Measurements from ENCODE around the gene FYN. TPM values are rescaled to one million over a fixed set of nuclear protein-coding genes. Genes with fewer than 3 reads are reported as not detected.

FYN gene
- total and polyA plus RNA-seq, 2 of the 8 experiments (the other 6 are each of a cell fraction or from before 2014, with no cell fraction given): 46.8 to 97.2 TPM

DNA sequence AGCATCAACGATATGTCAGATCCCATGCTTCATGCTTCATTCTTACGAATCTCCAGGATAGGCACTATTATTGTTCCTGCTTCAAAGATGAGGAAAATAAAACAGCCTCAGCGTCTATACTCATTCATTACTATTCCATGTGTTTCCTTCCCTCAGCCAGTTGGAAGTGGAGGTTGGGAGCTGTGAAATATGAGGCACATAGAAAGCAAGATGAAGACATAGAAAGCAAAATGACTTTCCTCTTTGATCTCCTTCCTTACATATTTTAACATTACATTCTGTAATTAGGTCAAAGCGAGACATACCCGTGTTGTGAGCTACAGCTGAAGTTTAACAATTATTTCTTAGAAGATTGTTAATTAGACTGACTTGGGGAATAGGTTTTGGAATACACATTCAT lies 125.4 kb downstream of the FYN start:
- Histone ChIP-seq H3K23me2 (ENCODE audit: low read depth, low read length) (peaks cover 3% of the 10 kb centered on the region; the same call in 1 of the 2 replicates), H4K20me1 (replicated peaks in 1 of 2; ENCODE audit: control insufficient read depth in 1 of 2, insufficient read depth in 2 of 2, low read length in 2 of 2) (no peaks in the 10 kb centered on the region), H4K8ac (ENCODE audit: extremely low read depth, insufficient read depth, low read length) (no peak overlapping the region), H3K36me3 (ENCODE audit: control insufficient read depth in 2 of 4, insufficient read depth in 4 of 4, low read length in 3 of 4) (no peaks in the 10 kb centered on the region), H2AFZ (ENCODE audit: low read length) (no peak overlapping the region), H3K4me1 (replicated peaks in 1 of 4; ENCODE audit: control insufficient read depth in 3 of 4, insufficient read depth in 4 of 4, low read length in 3 of 4) (peaks cover 4 to 16% (median 13%) of the 10 kb centered on the region in 4 experiments; a peak in 5 of 7 replicates), H4K5ac (ENCODE audit: insufficient read length, low read depth, low read length) (no peak overlapping the region), H3K79me2 (ENCODE audit: control insufficient read depth in 1 of 2, insufficient read depth in 2 of 2, low read length in 2 of 2) (peaks cover 0 to 8% of the 10 kb centered on the region in 2 experiments; a peak in 2 of 4 replicates), H2BK12ac (ENCODE audit: low read depth, low read length) (no peak overlapping the region), H4K91ac (replicated peaks; ENCODE audit: insufficient read length, low read length) (no peak overlapping the region), H3K4me3 (ENCODE audit: extremely low read depth in 1 of 4, insufficient read depth in 2 of 4, low read depth in 3 of 4, low read length in 4 of 4) (no peak overlapping the region), H3K27me3 (replicated peaks in 1 of 4; ENCODE audit: control insufficient read depth in 3 of 4, extremely low read depth in 1 of 4, insufficient read depth in 3 of 4, low read length in 3 of 4) (no peaks in the 10 kb centered on the region), H3K9ac (replicated peaks in 1 of 4; ENCODE audit: extremely low read depth in 1 of 4, low read depth in 3 of 4, low read length in 3 of 4) (no peak overlapping the region), H2BK20ac (ENCODE audit: low read length) (no peak overlapping the region), H3K56ac (replicated peaks; ENCODE audit: insufficient read length, low read depth, low read length) (no peak overlapping the region), H3K79me1 (ENCODE audit: low read depth, low read length) (no peaks in the 10 kb centered on the region; the same call in 1 of the 2 replicates), H3K4ac (replicated peaks; ENCODE audit: insufficient read length, low read depth, low read length) (no peak overlapping the region), H2AK5ac (ENCODE audit: low read depth, low read length) (no peak overlapping the region), H2BK5ac (ENCODE audit: low read depth, low read length) (no peak overlapping the region), H3K9me3 (ENCODE audit: insufficient read depth in 2 of 2, low read depth in 1 of 2, low read length in 1 of 2) (no peaks in the 10 kb centered on the region), H2BK120ac (replicated peaks; ENCODE audit: low read depth, low read length) (no peak overlapping the region), H3K27ac (ENCODE audit: low read depth, low read length) (no peak overlapping the region), H3K23ac (ENCODE audit: insufficient read length) (no peak overlapping the region), H3K14ac (ENCODE audit: insufficient read length) (no peak overlapping the region), H2BK15ac (ENCODE audit: low read length) (no peak overlapping the region), H3K18ac (ENCODE audit: extremely low read depth, low read length) (no peak overlapping the region), H3K4me2 (ENCODE audit: insufficient read depth in 1 of 2, low read depth in 2 of 2, low read length in 2 of 2) (no peak overlapping the region)
- FAIRE-seq (no peak), DNase-seq (ENCODE audit: low read depth in 1 of 2, low spot score in 2 of 2) (no peak)
- TF ChIP-seq, protein P1, sequence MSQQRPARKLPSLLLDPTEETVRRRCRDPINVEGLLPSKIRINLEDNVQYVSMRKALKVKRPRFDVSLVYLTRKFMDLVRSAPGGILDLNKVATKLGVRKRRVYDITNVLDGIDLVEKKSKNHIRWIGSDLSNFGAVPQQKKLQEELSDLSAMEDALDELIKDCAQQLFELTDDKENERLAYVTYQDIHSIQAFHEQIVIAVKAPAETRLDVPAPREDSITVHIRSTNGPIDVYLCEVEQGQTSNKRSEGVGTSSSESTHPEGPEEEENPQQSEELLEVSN (IDR thresholded peaks at IDR 0.05): no peak
- TF ChIP-seq MAFK (IDR thresholded peaks at IDR 0.05; ENCODE audit: low read depth, low read length) (no peak), KDM4A (IDR thresholded peaks at IDR 0.05; ENCODE audit: low read depth, low read length, severe bottlenecking) (no peak), ZNF274 (IDR thresholded peaks at IDR 0.05; ENCODE audit: borderline replicate concordance, extremely low read depth, low read length) (no peak), RNF2 (IDR thresholded peaks at IDR 0.05; ENCODE audit: borderline replicate concordance, low read depth, low read length, missing control alignments, poor library complexity, severe bottlenecking) (no peak), NRF1 (IDR thresholded peaks at IDR 0.05; ENCODE audit: low read depth, low read length) (no peak), CBX8 (IDR thresholded peaks at IDR 0.05; ENCODE audit: borderline replicate concordance, low read depth, low read length) (no peak), SP2 (IDR thresholded peaks at IDR 0.05; ENCODE audit: low read length) (no peak)
- TF ChIP-seq, protein P2, sequence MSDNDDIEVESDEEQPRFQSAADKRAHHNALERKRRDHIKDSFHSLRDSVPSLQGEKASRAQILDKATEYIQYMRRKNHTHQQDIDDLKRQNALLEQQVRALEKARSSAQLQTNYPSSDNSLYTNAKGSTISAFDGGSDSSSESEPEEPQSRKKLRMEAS (IDR thresholded peaks at IDR 0.05): no peak
- WGBS, 2 experiments (ENCODE audit: extremely low coverage in 1 of 2, insufficient coverage in 1 of 2, insufficient read length in 1 of 2, insufficient replicate concordance in 2 of 2, low coverage in 1 of 2, low lambda C conversion rate in 2 of 2, missing lambda C conversion rate in 1 of 2): 86% methylated on average over 5 of the region's 5 CpGs; no CpG with 5 or more reads in 1 of the 2 experiments
- ChIA-PET CTCF (ENCODE audit: partially characterized antibody) (interaction anchor here (0.6 to 2.3 kb wide), 5 partner anchors 12 to 38 kb away, joined by 3 to 7 read pairs (median 3); no protein-coding TSS in a partner anchor), POLR2A (ENCODE audit: partially characterized antibody) (no interaction called here)
